Measurements from ENCODE around the gene NHSL1.

DNA sequence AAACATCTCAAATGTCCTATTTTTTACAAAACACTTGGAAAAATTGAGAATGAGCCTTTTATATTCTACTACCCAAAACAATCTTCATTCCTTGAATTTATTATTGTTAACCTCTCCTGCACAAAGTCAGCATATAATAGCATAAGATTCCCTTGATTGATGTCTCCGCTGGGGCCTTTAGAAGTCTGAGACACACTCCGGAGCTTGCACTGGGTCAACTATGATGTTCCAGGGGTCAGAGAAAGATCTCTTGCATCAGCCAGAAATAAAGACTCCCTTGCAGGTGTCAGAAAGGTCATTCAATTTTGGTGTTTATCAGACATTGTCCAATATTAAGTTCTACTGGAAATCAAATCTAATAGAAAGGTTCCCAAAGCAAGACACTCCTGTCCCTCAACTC, 29.7 kb upstream of the NHSL1 start:
- TF ChIP-seq POLR2A (IDR thresholded peaks at IDR 0.05; ENCODE audit: low read length) (no peak), GATA1 (IDR thresholded peaks at IDR 0.05; ENCODE audit: low read depth, low read length) (no peak)

Data from erythroblast (primary cell).